ENCODE results near the gene COMMD7. TPM values are rescaled to one million over a fixed set of nuclear protein-coding genes. Genes with fewer than 3 reads are reported as not detected.

Gene COMMD7
- total RNA-seq = 10 to 100 TPM; 26.2 to 44.5 TPM
- 10 to 100 TPM; 79.2 to 83.3 TPM for polyA plus RNA-seq (ENCODE audit: insufficient read length in 2 of 2)
- long read RNA-seq, donor 1, transcript COMMD7-201 (9 exons, 1,900 nt) = major isoform, 65 of 72 reads
- long read RNA-seq, donor 1, transcript COMMD7-202 (9 exons, 1,343 nt) = minor isoform, 7 of 72 reads
- long read RNA-seq, donor 1, partial matches to known transcripts = 0 of 72 reads
- long read RNA-seq, donor 1, other reads (novel, unspliced or antisense) = 0 of 72 reads
- long read RNA-seq, donor 2, transcript COMMD7-201 (9 exons, 1,900 nt) = major isoform, 19 of 20 reads
- long read RNA-seq, donor 2, partial matches to known transcripts = 0 of 20 reads
- long read RNA-seq, donor 2, other reads (novel, unspliced or antisense) = 0 of 20 reads
- long read RNA-seq, donor 3, transcript COMMD7-201 (9 exons, 1,900 nt) = major isoform, 13 of 14 reads
- long read RNA-seq, donor 3, partial matches to known transcripts = 0 of 14 reads
- long read RNA-seq, donor 3, other reads (novel, unspliced or antisense) = 0 of 14 reads
- long read RNA-seq, donor 4, transcript COMMD7-201 (9 exons, 1,900 nt) = major isoform, 38 of 39 reads
- long read RNA-seq, donor 4, partial matches to known transcripts = 0 of 39 reads
- long read RNA-seq, donor 4, other reads (novel, unspliced or antisense) = 0 of 39 reads

DNA sequence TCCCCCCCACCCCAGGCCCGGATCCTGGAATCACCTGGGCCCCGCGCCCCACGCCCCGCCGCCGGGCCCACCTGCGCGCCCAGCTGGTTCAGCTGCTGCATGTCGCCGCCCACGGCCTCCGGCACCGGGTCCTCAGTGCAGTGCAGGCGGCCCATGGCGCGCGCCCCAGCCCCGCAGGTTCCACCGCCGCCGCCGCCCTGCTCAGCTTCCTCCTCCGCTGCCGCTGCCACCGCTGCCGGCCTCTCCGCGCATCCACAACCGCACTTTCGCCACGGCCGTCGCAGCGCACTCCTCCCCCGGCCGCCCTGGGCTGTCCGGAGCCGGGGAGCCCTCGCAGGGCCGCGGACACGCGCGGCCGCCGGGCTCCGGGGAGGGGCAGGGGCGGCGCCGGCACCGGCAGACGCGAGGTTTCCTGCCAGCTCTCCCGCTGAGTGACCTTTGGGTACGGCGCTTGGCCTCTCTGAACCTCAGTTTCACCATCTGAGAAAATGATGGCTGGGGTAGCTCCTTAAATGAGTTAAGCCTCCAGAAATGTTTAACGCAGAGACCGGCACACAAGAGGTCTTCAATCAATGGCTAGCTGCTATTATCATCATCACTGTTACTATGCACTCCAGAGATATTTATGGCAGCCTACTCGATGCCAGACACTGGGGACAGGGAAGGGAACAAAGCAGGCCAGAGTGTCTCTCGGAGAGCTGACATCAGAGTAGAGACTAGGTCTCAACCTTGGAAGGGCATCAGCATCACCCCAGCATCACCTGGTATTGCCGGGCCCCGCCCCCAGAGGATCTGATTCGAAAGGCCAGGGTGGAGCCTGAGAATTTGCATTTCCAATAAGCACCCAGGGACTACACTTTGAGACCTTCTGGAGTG is at the start of gene COMMD7:
TSS of gene COMMD7 (minus strand) at position 231 of the 876 bp plus-strand sequence. CDS start at position 155, 76 bp downstream.
- WGBS (ENCODE audit: insufficient coverage) = 1% methylated on average over 60 of the region's 64 CpGs
- Histone ChIP-seq H3K27ac (ENCODE audit: low read depth, low read length) (peak within 1 kb of the TSS; percentile 4), H3K36me3 (ENCODE audit: control insufficient read depth, insufficient read depth, low read length) (peaks cover 5% of the 10 kb centered on the region), H3K27me3 (ENCODE audit: control insufficient read depth, insufficient read depth, low read length) (no peaks in the 10 kb centered on the region), H3K4me3 (ENCODE audit: low read depth, low read length) (peak within 1 kb of the TSS; percentile 62), H3K4me1 (ENCODE audit: control insufficient read depth, insufficient read depth, low read length) (peaks cover 20% of the 10 kb centered on the region), H3K9me3 (ENCODE audit: control insufficient read depth, insufficient read depth, low read length) (no peaks in the 10 kb centered on the region)
- peak in 3 of 6 donors; percentile 27 to 80 (median 79) for DNase-seq (ENCODE audit: low read depth in 4 of 6, low spot score in 6 of 6)

DNA sequence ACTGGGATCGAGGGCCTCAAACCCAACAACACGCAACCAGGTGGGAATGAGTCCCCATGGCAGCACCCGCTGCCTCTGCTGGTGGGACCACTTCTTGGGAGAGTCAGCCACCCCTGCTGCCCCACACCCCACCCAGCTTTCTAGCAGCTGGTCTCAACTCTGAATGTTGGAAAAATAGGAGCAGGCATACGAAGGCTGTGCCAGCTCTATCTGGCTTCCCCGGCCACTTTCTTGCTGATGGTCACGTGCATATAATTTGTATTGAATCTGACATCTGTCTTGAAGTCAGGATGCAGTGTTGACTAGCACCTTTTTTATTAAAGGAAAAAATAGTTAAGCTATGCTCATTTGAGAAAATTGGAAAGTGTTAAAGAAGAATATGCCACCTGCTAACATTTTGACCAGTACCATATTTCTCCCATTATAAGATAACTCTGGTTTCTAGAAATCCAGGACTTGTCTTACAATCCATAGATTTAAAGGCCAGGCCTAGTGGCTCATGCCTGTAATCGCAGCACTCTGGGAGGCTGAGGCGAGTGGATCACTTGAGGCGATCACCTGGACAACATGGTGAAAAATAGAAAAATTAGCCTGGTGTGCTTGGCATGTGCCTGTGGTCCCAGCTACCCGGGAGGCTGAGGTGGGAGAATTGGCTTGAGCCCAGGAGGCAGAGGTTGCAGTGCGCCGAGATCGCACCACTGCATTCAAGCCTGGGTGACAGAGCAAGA is 49.6 kb upstream of the COMMD7 start:
- peaks cover 25% of the 10 kb centered on the region for H3K4me1 ChIP-seq (ENCODE audit: control insufficient read depth, insufficient read depth, low read length)
- H3K36me3 ChIP-seq (ENCODE audit: control insufficient read depth, insufficient read depth, low read length) = peaks cover 30% of the 10 kb centered on the region
- H3K27ac ChIP-seq (ENCODE audit: low read depth, low read length) = peak overlapping the region; percentile 67
- no peak overlapping the region for H3K4me3 ChIP-seq (ENCODE audit: low read depth, low read length)
- no peaks in the 10 kb centered on the region for H3K9me3 ChIP-seq (ENCODE audit: control insufficient read depth, insufficient read depth, low read length)
- H3K27me3 ChIP-seq (ENCODE audit: control insufficient read depth, insufficient read depth, low read length) = no peaks in the 10 kb centered on the region
- 85% methylated on average over 5 of the region's 13 CpGs for WGBS (ENCODE audit: insufficient coverage)
- DNase-seq (ENCODE audit: low read depth in 4 of 6, low spot score in 6 of 6) = peak in 1 of 6 donors; percentile 64

DNA sequence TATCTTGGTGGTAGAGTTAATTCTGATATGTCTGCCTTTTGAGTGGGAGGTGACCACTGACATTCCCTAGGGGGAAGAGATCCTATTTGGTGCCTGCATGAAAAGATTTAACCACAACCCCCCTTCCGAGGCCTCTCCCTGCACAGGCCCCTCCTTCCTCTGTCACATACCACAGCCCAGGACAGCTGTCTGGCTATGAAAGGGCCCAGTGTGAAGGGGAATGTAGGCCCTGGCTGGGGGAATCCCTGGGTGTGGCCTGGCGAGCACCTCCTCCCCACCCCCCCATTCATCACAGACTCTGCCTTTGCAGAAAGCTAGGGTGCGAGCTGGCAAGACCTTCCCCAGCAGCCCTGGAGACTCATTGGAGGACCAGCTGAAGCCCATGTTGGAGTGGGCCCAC is 49.0 kb upstream of the COMMD7 start:
- Histone ChIP-seq H3K27me3 (ENCODE audit: control insufficient read depth, insufficient read depth, low read length) (no peaks in the 10 kb centered on the region), H3K4me1 (ENCODE audit: control insufficient read depth, insufficient read depth, low read length) (peaks cover 25% of the 10 kb centered on the region), H3K27ac (ENCODE audit: low read depth, low read length) (peak overlapping the region; percentile 67), H3K4me3 (ENCODE audit: low read depth, low read length) (no peak overlapping the region), H3K36me3 (ENCODE audit: control insufficient read depth, insufficient read depth, low read length) (peaks cover 27% of the 10 kb centered on the region), H3K9me3 (ENCODE audit: control insufficient read depth, insufficient read depth, low read length) (no peaks in the 10 kb centered on the region)
- peak in 1 of 6 donors; percentile 45 for DNase-seq (ENCODE audit: low read depth in 4 of 6, low spot score in 6 of 6)
- WGBS (ENCODE audit: insufficient coverage) = 50% methylated on average over 1 of the region's 3 CpGs

DNA sequence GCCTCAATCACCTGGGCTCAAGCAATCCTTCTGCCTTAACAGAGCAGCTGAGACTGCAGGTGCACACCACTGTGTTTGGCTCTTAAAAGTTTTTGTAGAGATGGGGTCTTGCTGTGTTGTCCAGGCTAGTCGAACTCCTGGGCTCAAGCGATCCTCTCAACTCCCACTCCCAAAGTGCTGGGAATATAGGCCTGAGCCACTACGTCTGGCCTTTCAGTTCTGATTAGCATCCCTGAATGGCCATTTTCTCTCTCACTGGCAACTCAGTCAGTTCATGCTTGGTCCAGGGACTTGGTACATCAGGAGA is 47.4 kb upstream of the COMMD7 start:
- H3K27me3 ChIP-seq (ENCODE audit: control insufficient read depth, insufficient read depth, low read length) = no peaks in the 10 kb centered on the region
- no peak overlapping the region for H3K27ac ChIP-seq (ENCODE audit: low read depth, low read length)
- no peak for DNase-seq (ENCODE audit: low read depth in 4 of 6, low spot score in 6 of 6)
- peaks cover 32% of the 10 kb centered on the region for H3K36me3 ChIP-seq (ENCODE audit: control insufficient read depth, insufficient read depth, low read length)
- H3K4me1 ChIP-seq (ENCODE audit: control insufficient read depth, insufficient read depth, low read length) = peaks cover 19% of the 10 kb centered on the region
- WGBS (ENCODE audit: insufficient coverage) = 100% methylated on average over 1 of the region's 3 CpGs
- no peaks in the 10 kb centered on the region for H3K9me3 ChIP-seq (ENCODE audit: control insufficient read depth, insufficient read depth, low read length)
- H3K4me3 ChIP-seq (ENCODE audit: low read depth, low read length) = no peak overlapping the region

DNA sequence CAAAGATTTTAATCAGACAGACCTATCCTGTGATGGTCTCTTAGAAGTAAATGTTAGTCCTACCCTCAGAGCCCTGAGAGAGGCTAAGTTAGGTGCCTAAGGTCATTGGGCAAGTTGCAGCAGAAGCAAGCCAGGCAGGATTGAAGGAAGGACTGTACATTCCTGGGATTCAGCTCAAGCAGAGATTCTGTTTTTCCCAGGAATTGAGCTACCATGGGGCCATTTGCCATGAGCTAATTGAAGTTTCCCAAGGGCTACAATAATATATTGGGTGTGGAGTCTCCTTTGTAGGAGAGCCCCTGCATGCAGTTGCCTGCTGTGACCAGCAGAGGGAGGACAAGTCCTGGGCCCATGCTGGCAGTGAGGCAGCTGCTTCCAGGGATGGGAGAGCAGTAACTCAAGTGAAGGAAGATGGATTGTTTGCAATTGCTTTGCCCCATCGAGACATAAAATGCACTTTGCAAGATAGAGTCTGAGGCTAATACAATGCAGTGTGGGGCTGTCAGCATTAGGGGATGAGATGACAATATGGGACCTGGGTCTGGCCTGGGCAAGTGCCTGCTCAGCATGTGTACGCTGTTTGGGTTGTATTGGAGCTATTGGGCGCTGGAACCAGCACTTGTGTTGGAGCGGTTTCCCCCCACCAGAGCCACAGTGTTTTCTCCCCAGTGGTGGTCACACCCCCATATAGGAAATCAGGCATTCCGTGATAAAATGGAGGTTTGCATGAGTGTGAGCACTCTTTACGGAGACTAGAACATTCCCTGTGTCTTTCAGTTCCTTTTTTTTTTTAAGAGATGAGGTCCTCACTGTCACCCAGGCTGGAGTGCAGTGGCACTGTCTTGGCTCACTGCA is 46.9 kb upstream of the COMMD7 start:
- Histone ChIP-seq H3K27ac (ENCODE audit: low read depth, low read length) (no peak overlapping the region), H3K36me3 (ENCODE audit: control insufficient read depth, insufficient read depth, low read length) (peaks cover 34% of the 10 kb centered on the region), H3K4me3 (ENCODE audit: low read depth, low read length) (no peak overlapping the region), H3K9me3 (ENCODE audit: control insufficient read depth, insufficient read depth, low read length) (no peaks in the 10 kb centered on the region), H3K4me1 (ENCODE audit: control insufficient read depth, insufficient read depth, low read length) (peaks cover 19% of the 10 kb centered on the region), H3K27me3 (ENCODE audit: control insufficient read depth, insufficient read depth, low read length) (no peaks in the 10 kb centered on the region)
- WGBS (ENCODE audit: insufficient coverage) = 44% methylated on average over 2 of the region's 6 CpGs
- DNase-seq (ENCODE audit: low read depth in 4 of 6, low spot score in 6 of 6) = peak; percentile 53 to 93 (median 62)

DNA sequence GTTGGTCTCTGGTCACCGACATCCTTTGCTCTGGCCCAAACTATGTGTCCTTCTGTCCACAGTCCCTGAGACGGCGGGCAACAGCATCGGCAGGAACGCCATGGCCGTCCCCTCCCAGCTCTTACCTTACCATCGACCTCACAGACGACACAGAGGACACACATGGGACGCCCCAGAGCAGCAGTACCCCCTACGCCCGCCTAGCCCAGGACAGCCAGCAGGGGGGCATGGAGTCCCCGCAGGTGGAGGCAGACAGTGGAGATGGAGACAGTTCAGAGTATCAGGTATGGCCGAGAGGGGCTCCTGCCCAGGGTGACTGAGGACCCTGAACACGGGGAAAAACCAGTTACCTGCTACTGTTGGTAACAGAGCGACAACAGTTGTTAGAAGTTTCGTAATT is 43.9 kb upstream of the COMMD7 start:
- Histone ChIP-seq H3K27me3 (ENCODE audit: control insufficient read depth, insufficient read depth, low read length) (no peaks in the 10 kb centered on the region), H3K36me3 (ENCODE audit: control insufficient read depth, insufficient read depth, low read length) (peaks cover 33% of the 10 kb centered on the region)

DNA sequence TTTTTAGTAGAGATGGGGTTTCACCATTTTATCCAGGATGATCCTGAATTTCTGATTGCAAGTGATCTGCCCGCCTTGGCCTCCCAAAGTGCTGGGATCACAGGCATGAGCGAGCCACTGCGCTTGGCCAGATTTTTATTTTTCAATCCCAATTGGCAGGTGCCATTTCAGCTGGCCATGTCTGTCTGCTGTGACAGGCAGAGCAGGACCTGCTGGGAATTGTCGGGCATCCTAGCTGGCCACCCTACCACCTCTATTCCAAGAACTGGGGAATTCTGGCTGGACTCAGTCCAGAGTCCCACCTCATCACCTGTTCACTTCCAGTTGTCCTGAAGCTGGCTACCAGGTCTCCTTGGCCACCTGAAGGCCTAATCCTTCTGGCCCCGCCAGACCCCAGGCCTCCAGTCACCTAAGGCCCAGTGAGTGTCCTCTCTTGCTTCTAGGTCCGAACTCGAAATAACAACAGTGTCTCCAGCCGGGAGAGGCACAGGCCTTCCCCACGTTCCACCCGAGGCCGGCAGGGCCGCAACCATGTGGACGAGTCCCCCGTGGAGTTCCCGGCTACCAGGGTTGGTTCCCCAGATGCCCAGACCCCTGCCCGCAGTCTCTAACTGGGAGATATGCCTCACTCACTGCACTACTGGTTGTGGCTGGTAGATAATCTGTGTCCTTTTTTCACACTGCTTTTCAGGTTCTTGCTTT is 42.9 kb upstream of the COMMD7 start:
- no peak overlapping the region for H3K27ac ChIP-seq (ENCODE audit: low read depth, low read length)
- no peaks in the 10 kb centered on the region for H3K9me3 ChIP-seq (ENCODE audit: control insufficient read depth, insufficient read depth, low read length)
- peaks cover 12% of the 10 kb centered on the region for H3K4me1 ChIP-seq (ENCODE audit: control insufficient read depth, insufficient read depth, low read length)
- no peaks in the 10 kb centered on the region for H3K27me3 ChIP-seq (ENCODE audit: control insufficient read depth, insufficient read depth, low read length)
- H3K36me3 ChIP-seq (ENCODE audit: control insufficient read depth, insufficient read depth, low read length) = peaks cover 33% of the 10 kb centered on the region
- no peak for DNase-seq (ENCODE audit: low read depth in 4 of 6, low spot score in 6 of 6)
- no peak overlapping the region for H3K4me3 ChIP-seq (ENCODE audit: low read depth, low read length)
- 95% methylated on average over 15 of the region's 16 CpGs for WGBS (ENCODE audit: insufficient coverage)

More for the DNA sequence above, 43.9 kb upstream of the COMMD7 start:
- no peak for DNase-seq (ENCODE audit: low read depth in 4 of 6, low spot score in 6 of 6)
- no peak overlapping the region for H3K4me3 ChIP-seq (ENCODE audit: low read depth, low read length)
- H3K9me3 ChIP-seq (ENCODE audit: control insufficient read depth, insufficient read depth, low read length) = no peaks in the 10 kb centered on the region
- peaks cover 10% of the 10 kb centered on the region for H3K4me1 ChIP-seq (ENCODE audit: control insufficient read depth, insufficient read depth, low read length)
- WGBS (ENCODE audit: insufficient coverage) = 86% methylated on average over 13 of the region's 16 CpGs
- H3K27ac ChIP-seq (ENCODE audit: low read depth, low read length) = no peak overlapping the region

DNA sequence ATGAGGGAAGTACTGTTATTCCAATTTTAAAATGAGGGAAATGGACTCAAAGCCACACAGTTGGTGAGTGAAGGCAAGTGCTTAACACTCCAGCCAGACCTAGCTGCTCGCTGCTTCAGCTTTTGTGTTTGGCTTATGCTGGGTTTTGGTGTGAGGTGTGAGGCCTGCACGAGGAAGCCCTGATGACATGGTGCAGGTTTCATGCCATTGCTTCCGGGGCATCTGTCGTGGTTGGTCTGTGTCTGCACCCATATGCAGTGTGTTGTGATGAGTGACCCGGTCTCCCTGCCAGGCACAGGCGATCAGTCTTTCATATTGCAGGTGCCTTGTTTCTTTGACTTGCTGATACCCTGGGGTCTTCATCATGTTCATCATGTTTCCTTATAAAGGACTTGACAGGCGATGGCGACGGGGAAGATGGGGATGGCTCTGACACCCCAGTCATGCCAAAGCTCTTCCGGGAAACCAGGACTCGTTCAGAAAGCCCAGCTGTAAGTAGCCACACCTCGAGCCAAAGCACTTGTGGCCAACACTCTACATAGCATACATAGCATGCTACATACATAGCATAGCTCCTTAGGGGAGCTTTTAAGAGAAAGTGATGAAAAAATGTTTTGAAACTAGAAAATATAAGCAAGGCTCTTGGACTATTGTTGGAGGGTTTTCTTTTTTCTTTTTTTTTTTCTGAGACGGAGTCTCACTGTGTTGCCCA is 41.3 kb upstream of the COMMD7 start:
- WGBS (ENCODE audit: insufficient coverage) = 94% methylated on average over 9 of the region's 13 CpGs

More for the DNA sequence above, 41.3 kb upstream of the COMMD7 start:
- no peaks in the 10 kb centered on the region for H3K27me3 ChIP-seq (ENCODE audit: control insufficient read depth, insufficient read depth, low read length)
- no peak overlapping the region for H3K4me3 ChIP-seq (ENCODE audit: low read depth, low read length)
- peaks cover 21% of the 10 kb centered on the region for H3K4me1 ChIP-seq (ENCODE audit: control insufficient read depth, insufficient read depth, low read length)
- H3K36me3 ChIP-seq (ENCODE audit: control insufficient read depth, insufficient read depth, low read length) = peaks cover 37% of the 10 kb centered on the region
- DNase-seq (ENCODE audit: low read depth in 4 of 6, low spot score in 6 of 6) = no peak
- H3K27ac ChIP-seq (ENCODE audit: low read depth, low read length) = no peak overlapping the region
- no peaks in the 10 kb centered on the region for H3K9me3 ChIP-seq (ENCODE audit: control insufficient read depth, insufficient read depth, low read length)
